Measurements from ENCODE around the gene MMP8.

MMP8 gene

GRCh38 chr11:102680945-102681344 lies 43.8 kb downstream of the MMP8 start:
- H3K79me2 ChIP-seq (ENCODE audit: low read length) = no peaks in the 10 kb centered on the region
- TF ChIP-seq CTCF (IDR thresholded peaks at IDR 0.05; ENCODE audit: low read length) (no peak), EZH2 (optimal IDR thresholded peaks at IDR 0.05; ENCODE audit: low read depth, low read length) (no peak), EZH2phosphoT487 (IDR thresholded peaks at IDR 0.05; ENCODE audit: low read length) (no peak)
- no peaks in the 10 kb centered on the region for H4K20me1 ChIP-seq (ENCODE audit: insufficient read depth, low read length)
- H3K9me2 ChIP-seq (replicated peaks; ENCODE audit: insufficient read depth, low read length) = no peaks in the 10 kb centered on the region
- H3K36me3 ChIP-seq (replicated peaks; ENCODE audit: insufficient read depth, low read length) = no peaks in the 10 kb centered on the region
- no peak for DNase-seq
- no peak overlapping the region for H3K9ac ChIP-seq (ENCODE audit: low read length)
- H3K27ac ChIP-seq (ENCODE audit: low read length) = no peak overlapping the region
- H2AFZ ChIP-seq (ENCODE audit: low read length) = no peak overlapping the region
- H3K4me1 ChIP-seq (ENCODE audit: low read length) = no peaks in the 10 kb centered on the region
- H3K9me3 ChIP-seq (replicated peaks; ENCODE audit: insufficient read depth, low read length) = no peaks in the 10 kb centered on the region
- H3K27me3 ChIP-seq (replicated peaks; ENCODE audit: insufficient read depth, low read length) = no peaks in the 10 kb centered on the region
- no peaks in the 10 kb centered on the region for H3F3A ChIP-seq (ENCODE audit: insufficient read depth, low read length)
- H3K4me2 ChIP-seq (ENCODE audit: low read depth, low read length) = no peak overlapping the region
- H3K4me3 ChIP-seq (ENCODE audit: low read length) = no peak overlapping the region

GRCh38 chr11:102678022-102678421 lies 46.7 kb downstream of the MMP8 start:
- DNase-seq = no peak
- TF ChIP-seq EZH2phosphoT487 (IDR thresholded peaks at IDR 0.05; ENCODE audit: low read length) (no peak), CTCF (IDR thresholded peaks at IDR 0.05; ENCODE audit: low read length) (no peak), EZH2 (optimal IDR thresholded peaks at IDR 0.05; ENCODE audit: low read depth, low read length) (no peak)

GRCh38 chr11:102676084-102676483 lies 48.7 kb downstream of the MMP8 start:
- Histone ChIP-seq H2AFZ (ENCODE audit: low read length) (no peak overlapping the region), H3K4me1 (ENCODE audit: low read length) (no peaks in the 10 kb centered on the region), H3K9me3 (replicated peaks; ENCODE audit: insufficient read depth, low read length) (no peaks in the 10 kb centered on the region), H3K36me3 (replicated peaks; ENCODE audit: insufficient read depth, low read length) (no peaks in the 10 kb centered on the region), H3K9me2 (replicated peaks; ENCODE audit: insufficient read depth, low read length) (no peaks in the 10 kb centered on the region), H3K4me2 (ENCODE audit: low read depth, low read length) (no peak overlapping the region), H3K4me3 (ENCODE audit: low read length) (no peak overlapping the region), H3K27ac (ENCODE audit: low read length) (no peak overlapping the region), H4K20me1 (ENCODE audit: insufficient read depth, low read length) (no peaks in the 10 kb centered on the region), H3K9ac (ENCODE audit: low read length) (no peak overlapping the region), H3F3A (ENCODE audit: insufficient read depth, low read length) (no peaks in the 10 kb centered on the region), H3K79me2 (ENCODE audit: low read length) (no peaks in the 10 kb centered on the region), H3K27me3 (replicated peaks; ENCODE audit: insufficient read depth, low read length) (no peaks in the 10 kb centered on the region)
- TF ChIP-seq CTCF (IDR thresholded peaks at IDR 0.05; ENCODE audit: low read length) = no peak
- no peak for TF ChIP-seq EZH2phosphoT487 (IDR thresholded peaks at IDR 0.05; ENCODE audit: low read length)
- no peak for TF ChIP-seq EZH2 (optimal IDR thresholded peaks at IDR 0.05; ENCODE audit: low read depth, low read length)
- no peak for DNase-seq

More at GRCh38 chr11:102678022-102678421, 46.7 kb downstream of the MMP8 start:
- no peaks in the 10 kb centered on the region for H3K79me2 ChIP-seq (ENCODE audit: low read length)
- H3K9me2 ChIP-seq (replicated peaks; ENCODE audit: insufficient read depth, low read length) = no peaks in the 10 kb centered on the region
- no peaks in the 10 kb centered on the region for H3K9me3 ChIP-seq (replicated peaks; ENCODE audit: insufficient read depth, low read length)
- H3K27me3 ChIP-seq (replicated peaks; ENCODE audit: insufficient read depth, low read length) = no peaks in the 10 kb centered on the region
- H3K36me3 ChIP-seq (replicated peaks; ENCODE audit: insufficient read depth, low read length) = no peaks in the 10 kb centered on the region
- no peak overlapping the region for H2AFZ ChIP-seq (ENCODE audit: low read length)
- no peaks in the 10 kb centered on the region for H3F3A ChIP-seq (ENCODE audit: insufficient read depth, low read length)
- H3K9ac ChIP-seq (ENCODE audit: low read length) = no peak overlapping the region
- H3K4me2 ChIP-seq (ENCODE audit: low read depth, low read length) = no peak overlapping the region
- H3K4me3 ChIP-seq (ENCODE audit: low read length) = no peak overlapping the region
- H4K20me1 ChIP-seq (ENCODE audit: insufficient read depth, low read length) = no peaks in the 10 kb centered on the region
- H3K4me1 ChIP-seq (ENCODE audit: low read length) = no peaks in the 10 kb centered on the region
- no peak overlapping the region for H3K27ac ChIP-seq (ENCODE audit: low read length)

All from MM.1S (cell line).